GM18951 (cell line): Measurements from ENCODE around the gene GAB4.
"Not testable (repeated sequence)": the region's sequence is repeated elsewhere in the genome, so short reads cannot be mapped to it uniquely, and the experiment has no call there.

Experiments used
- POLR2A ChIP-seq: IDR thresholded peaks from 4 replicates; pipeline ENCODE4 v1.6.1; 2011; ENCODE audit warnings: mild to moderate bottlenecking; ENCODE audit not compliant: insufficient read length, insufficient read depth; ENCODE audit errors: extremely low read depth
- in situ Hi-C: fragments of 300-500 bp; cut with MboI; formaldehyde crosslinking; loops from one replicate; pipeline ENCODE4 v1.12.0; 2022; ENCODE audit warnings: low sequenced_read_pairs, mixed read lengths, inconsistent platforms; ENCODE audit not compliant: unreplicated experiment

The GAB4 gene

GRCh38 chr22:16933291-16934282, 74.4 kb downstream of the GAB4 start:
- in situ Hi-C loops: no loop called here
- no peak for TF ChIP-seq POLR2A

GRCh38 chr22:16932577-16932976, 75.4 kb downstream of the GAB4 start:
- no peak for TF ChIP-seq POLR2A
- in situ Hi-C loops: no loop called here

- TF ChIP-seq POLR2A: no peak
- in situ Hi-C loops: loop anchor here (10.0 kb wide), 1 partner anchor 129 kb away; no protein-coding TSS in a partner anchor
Measured at GRCh38 chr22:16925407-16925966, 82.5 kb downstream of the GAB4 start.

- TF ChIP-seq POLR2A: no peak
- in situ Hi-C loops: loop anchor here (10.0 kb wide), 1 partner anchor 132 kb away; no protein-coding TSS in a partner anchor
Measured at GRCh38 chr22:16922706-16923105, 85.3 kb downstream of the GAB4 start.

- no peak for TF ChIP-seq POLR2A
- in situ Hi-C loops: loop anchor here (10.0 kb wide), 1 partner anchor 133 kb away; no protein-coding TSS in a partner anchor
Measured at GRCh38 chr22:16922076-16922475, 85.9 kb downstream of the GAB4 start.

GRCh38 chr22:16917144-16918003, 90.6 kb downstream of the GAB4 start:
- TF ChIP-seq POLR2A: no peak
- in situ Hi-C loops: no loop called here

GRCh38 chr22:16915701-16916100, 92.3 kb downstream of the GAB4 start:
- TF ChIP-seq POLR2A: no peak
- in situ Hi-C loops: no loop called here

GRCh38 chr22:16914911-16915310, 93.1 kb downstream of the GAB4 start:
- in situ Hi-C loops: not testable (repeated sequence)

GRCh38 chr22:16914006-16914405, 94.0 kb downstream of the GAB4 start:
- in situ Hi-C loops: no loop called here
- TF ChIP-seq POLR2A: no peak

GRCh38 chr22:16912281-16912680, 95.7 kb downstream of the GAB4 start:
- no peak for TF ChIP-seq POLR2A
- in situ Hi-C loops: no loop called here
